Measurements from ENCODE around the gene IRF2. TPM values are rescaled to one million over a fixed set of nuclear protein-coding genes. Genes with fewer than 3 reads are reported as not detected.

The IRF2 gene
- total RNA-seq, 1 donor from 2014 or later: 53.3 TPM

GRCh38 chr4:184479516-184479950 lies 5.2 kb upstream of the IRF2 start:
- TF ChIP-seq, protein P1, sequence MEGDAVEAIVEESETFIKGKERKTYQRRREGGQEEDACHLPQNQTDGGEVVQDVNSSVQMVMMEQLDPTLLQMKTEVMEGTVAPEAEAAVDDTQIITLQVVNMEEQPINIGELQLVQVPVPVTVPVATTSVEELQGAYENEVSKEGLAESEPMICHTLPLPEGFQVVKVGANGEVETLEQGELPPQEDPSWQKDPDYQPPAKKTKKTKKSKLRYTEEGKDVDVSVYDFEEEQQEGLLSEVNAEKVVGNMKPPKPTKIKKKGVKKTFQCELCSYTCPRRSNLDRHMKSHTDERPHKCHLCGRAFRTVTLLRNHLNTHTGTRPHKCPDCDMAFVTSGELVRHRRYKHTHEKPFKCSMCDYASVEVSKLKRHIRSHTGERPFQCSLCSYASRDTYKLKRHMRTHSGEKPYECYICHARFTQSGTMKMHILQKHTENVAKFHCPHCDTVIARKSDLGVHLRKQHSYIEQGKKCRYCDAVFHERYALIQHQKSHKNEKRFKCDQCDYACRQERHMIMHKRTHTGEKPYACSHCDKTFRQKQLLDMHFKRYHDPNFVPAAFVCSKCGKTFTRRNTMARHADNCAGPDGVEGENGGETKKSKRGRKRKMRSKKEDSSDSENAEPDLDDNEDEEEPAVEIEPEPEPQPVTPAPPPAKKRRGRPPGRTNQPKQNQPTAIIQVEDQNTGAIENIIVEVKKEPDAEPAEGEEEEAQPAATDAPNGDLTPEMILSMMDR (IDR thresholded peaks at IDR 0.05): no peak
- Histone ChIP-seq H3K27ac (no peak overlapping the region), H3K36me3 (no peaks in the 10 kb centered on the region), H3K27me3 (ENCODE audit: low read depth) (no peaks in the 10 kb centered on the region), H3K4me1 (peaks cover 33% of the 10 kb centered on the region), H3K4me3 (no peak overlapping the region), H3K9me3 (no peaks in the 10 kb centered on the region)
- DNase-seq: no peak
- intact Hi-C loops (cut with DNase I): no loop called here
- no peak for ATAC-seq

DNA sequence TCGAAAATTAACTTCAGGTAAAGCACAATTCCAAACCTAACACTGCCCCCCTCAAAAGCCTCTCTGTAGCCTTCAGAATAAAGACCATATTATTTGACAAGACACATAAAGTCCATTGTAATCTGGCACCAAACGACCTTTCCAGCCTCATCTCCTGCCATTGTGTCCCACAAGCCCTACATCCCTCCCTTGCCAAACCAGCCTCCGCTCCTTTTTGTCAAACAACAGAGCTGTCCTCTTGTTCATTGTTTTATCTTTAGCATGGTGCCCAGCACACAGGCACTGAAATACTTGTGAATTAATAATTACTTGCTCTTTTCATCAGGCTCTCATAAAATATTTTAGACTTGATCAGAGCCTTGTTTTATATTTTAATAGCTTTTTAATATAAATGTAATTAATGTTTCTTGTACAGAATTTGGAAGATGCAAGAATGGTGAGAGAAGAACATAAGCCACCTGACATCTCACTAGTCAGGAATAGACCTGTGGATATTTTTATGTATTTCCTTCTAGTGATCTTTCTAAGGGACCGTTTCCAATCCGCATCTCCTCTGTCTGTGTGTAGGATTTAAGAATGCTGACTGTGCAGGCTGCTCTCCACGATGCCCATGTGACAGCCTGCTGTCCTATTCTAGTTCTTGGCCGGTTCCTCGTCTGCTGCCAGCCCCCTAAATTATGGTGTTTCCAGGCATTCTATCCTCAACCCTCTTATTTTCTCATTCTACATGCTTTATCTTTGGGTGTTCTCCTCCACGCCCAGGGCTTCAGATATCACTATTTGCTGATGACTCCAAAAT lies 3.0 kb upstream of the IRF2 start:
- Histone ChIP-seq H3K27ac (no peak overlapping the region), H3K4me1 (peaks cover 33% of the 10 kb centered on the region), H3K9me3 (no peaks in the 10 kb centered on the region), H3K36me3 (no peaks in the 10 kb centered on the region), H3K4me3 (no peak overlapping the region), H3K27me3 (ENCODE audit: low read depth) (no peaks in the 10 kb centered on the region)
- intact Hi-C loops (cut with DNase I): no loop called here
- TF ChIP-seq, protein P1 (IDR thresholded peaks at IDR 0.05): no peak
- DNase-seq (no peak), ATAC-seq (no peak)

GRCh38 chr4:184476695-184477094 lies 2.3 kb upstream of the IRF2 start:
- H3K27ac ChIP-seq: peak overlapping the region; percentile 99
- intact Hi-C loops (cut with DNase I): no loop called here

DNA sequence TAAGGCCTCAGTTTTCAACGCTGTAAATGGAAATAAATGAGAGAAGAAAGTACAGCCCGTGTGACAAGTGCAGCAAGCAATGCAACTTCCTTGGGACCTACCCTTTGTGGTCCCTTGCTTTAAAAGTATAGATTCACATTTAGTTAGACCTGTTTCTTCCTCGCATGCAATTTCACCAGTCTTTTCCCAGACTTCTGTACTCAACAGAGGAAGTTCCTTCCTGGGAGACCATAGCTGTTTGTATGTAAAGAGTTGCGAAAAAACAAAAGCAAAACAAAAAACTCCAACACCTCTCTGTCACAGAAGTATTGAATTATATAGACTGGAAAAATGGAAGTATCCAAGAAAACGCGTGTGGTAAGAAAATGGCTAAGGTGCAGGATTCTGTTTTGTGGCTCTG lies 1.1 kb upstream of the IRF2 start:
- H3K4me1 ChIP-seq: peaks cover 52% of the 10 kb centered on the region
- no peaks in the 10 kb centered on the region for H3K27me3 ChIP-seq (ENCODE audit: low read depth)
- H3K9me3 ChIP-seq: no peaks in the 10 kb centered on the region
- ATAC-seq (no peak), DNase-seq (no peak)
- TF ChIP-seq, protein P1 (IDR thresholded peaks at IDR 0.05): no peak
- H3K4me3 ChIP-seq: peak overlapping the region; percentile 86
- intact Hi-C loops (cut with DNase I): no loop called here
- H3K36me3 ChIP-seq: no peaks in the 10 kb centered on the region
- H3K27ac ChIP-seq: peak overlapping the region; percentile 99

More at GRCh38 chr4:184476695-184477094, 2.3 kb upstream of the IRF2 start:
- peaks cover 40% of the 10 kb centered on the region for H3K4me1 ChIP-seq
- TF ChIP-seq, protein P1 (IDR thresholded peaks at IDR 0.05): no peak
- H3K36me3 ChIP-seq: no peaks in the 10 kb centered on the region
- DNase-seq: no peak
- no peak for ATAC-seq
- H3K4me3 ChIP-seq: peak overlapping the region; percentile 86
- H3K9me3 ChIP-seq: no peaks in the 10 kb centered on the region
- H3K27me3 ChIP-seq (ENCODE audit: low read depth): no peaks in the 10 kb centered on the region

DNA sequence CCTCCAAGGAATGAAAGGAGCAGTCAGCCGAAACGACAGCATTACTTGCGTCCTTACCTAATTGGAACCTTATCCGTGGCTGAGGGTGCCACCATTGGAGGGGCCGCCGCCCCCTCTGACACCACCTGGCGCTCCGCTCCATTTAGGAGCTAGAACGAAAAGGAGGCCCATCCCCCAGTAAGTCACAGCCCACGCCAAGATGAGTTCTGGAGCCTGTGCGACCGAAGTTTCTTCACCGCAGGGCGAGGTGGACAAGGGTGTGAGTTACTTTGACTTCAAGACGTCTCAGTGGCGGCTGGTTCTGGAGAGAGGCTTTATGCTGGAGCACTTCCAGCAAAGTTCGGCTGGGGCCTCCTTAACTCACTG lies 729 bp upstream of the IRF2 start:
- Histone ChIP-seq H3K27ac (peak overlapping the region; percentile 99), H3K36me3 (no peaks in the 10 kb centered on the region), H3K9me3 (no peaks in the 10 kb centered on the region), H3K27me3 (ENCODE audit: low read depth) (no peaks in the 10 kb centered on the region), H3K4me3 (peak overlapping the region; percentile 86), H3K4me1 (peaks cover 56% of the 10 kb centered on the region)
- intact Hi-C loops (cut with DNase I): no loop called here
- ATAC-seq: peak; percentile 31 to 49
- TF ChIP-seq, protein P1 (IDR thresholded peaks at IDR 0.05): no peak
- DNase-seq: peak; percentile 64
